ENCODE measurements around the gene BHLHE23.

BHLHE23 gene

DNA sequence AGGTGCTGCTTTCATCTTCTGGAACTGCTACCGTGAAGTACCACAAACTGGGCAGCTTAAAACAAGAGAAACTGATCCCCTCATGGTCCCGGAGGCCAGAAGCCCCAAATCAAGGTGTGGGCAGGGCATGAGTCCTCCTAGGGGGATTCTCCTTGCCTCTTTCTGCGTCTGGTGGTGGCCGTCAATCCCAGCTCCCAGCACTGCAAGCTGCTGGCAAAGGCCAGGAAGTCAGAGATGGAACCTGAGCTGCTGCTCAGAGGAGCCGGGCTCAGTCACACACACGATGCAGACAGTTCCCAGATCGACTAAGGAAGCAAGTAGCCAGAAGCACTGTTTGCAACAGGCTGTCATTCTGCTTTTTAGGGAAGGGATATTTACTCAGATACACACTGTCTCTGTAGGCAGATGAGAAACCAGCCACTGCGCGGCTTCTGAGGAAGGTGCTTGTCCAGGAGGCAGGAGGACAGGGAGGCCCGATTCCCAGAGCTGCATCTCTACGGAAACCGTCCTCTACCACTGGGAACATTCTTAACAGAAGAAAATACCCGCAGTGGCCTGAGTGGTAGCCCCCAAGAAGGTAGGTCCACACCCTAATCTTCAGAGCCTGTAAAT is 15.5 kb downstream of the BHLHE23 start:
- no peak for DNase-seq (ENCODE audit: low read depth in 2 of 2)

DNA sequence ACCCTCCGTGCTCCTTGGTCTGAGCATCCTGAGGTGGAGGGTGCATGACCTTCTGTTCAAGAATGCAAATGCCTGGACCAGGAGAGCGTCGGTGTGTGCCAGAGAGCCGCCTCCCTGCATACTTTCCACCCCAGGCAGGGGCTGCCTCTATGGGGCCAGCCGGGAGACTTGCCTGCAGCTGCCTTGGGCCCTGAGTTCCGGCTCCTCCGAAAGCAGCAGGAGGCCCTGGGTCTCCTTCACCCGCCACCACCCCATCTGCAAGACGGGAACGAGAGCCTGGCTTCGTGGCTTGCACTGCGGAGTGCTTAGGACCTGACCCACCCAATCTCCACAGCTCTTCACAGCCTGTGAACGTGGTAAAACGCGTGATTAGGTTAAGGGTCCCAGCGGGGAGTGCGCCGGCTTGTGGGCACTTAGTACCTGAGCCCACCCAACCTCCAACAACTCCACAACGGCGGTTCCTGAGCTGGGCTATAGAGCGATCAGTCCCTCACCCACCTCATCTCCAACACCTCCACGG is 16.4 kb downstream of the BHLHE23 start:
- DNase-seq (ENCODE audit: low read depth in 2 of 2): no peak

DNA sequence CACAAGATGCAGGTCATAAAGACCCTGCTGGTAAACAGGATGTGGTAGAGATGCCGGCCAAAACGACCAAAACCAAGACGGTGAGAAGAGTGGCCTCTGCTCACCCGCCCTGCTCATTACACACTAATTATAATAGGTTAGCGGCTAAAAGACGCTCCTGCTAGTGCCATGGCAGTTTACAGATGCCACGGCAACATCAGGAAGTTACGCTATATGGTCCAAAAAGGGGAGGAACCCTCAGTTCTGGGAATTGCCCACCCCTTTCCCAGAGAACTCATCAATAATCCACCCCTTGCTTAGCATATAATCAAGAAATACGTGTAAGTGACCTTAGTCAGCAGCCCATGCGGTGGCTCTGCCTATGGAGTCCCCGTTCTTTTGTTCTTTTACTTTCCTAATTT is 17.6 kb downstream of the BHLHE23 start:
- no peak for DNase-seq (ENCODE audit: low read depth in 2 of 2)

DNA sequence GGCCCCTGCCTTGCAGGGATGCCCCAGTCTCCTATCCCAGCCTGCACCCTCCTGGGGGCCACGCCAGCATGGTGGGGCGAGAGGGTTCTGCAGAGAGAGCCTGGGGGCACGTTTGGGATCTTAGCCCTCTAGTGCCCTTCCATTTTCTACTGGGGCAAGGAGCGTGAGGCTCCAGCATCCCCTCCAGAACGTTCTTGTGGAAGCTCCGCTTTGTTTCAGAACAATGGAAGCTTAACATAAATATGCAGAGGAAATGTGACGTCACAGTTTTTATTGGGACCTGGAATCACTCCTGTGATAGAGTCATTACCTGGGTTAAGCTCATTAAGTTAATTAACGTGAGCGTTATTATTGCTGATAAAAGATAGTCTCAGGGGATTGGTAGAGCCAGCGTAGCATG is 19.6 kb downstream of the BHLHE23 start:
- DNase-seq (ENCODE audit: low read depth in 2 of 2): no peak

DNA sequence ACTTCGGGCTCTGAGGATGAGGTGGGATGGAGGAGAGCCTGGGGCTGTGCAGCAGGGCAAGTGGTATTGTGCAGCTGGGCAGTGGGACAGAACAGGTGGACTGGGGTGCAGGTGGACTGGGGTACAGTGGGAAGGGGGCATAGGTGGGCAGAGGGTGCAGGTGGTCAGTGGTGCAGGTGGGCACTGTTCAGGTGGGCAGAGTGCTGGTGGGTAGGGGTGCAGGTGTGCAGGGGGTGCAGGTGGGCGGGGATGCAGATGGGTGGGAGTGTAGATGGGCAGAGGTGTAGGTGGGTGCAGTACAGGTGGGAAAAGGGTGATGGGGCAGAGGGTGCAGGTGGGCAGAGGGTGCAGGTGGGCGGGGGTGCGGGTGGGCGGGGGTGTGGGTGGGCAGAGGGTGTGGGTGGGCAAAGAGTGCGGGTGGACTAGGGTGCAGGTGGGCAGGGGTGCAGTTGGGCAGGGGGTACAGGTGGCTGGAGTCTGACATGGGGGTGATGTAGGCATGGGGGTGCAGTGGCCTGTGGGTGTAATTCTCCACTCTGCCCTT is 20.4 kb downstream of the BHLHE23 start:
- DNase-seq (ENCODE audit: low read depth in 2 of 2): no peak

DNA sequence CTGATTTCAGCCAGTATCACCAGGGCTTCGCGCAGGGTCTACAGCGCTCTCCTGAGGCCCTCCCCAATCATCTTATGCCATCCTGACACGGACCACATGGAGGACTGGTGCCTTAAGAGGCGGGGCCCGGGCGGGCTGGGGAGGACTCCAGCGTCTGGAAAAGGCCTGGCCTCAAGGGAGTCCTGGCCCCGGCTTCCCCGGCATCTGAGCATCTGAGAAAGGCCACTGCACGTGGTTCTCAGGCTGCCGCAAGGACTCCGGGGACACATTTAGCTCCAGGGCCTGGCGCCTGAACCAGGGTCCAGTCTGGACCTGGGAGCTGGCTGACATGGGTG is 21.4 kb downstream of the BHLHE23 start:
- DNase-seq (ENCODE audit: low read depth in 2 of 2): no peak

DNA sequence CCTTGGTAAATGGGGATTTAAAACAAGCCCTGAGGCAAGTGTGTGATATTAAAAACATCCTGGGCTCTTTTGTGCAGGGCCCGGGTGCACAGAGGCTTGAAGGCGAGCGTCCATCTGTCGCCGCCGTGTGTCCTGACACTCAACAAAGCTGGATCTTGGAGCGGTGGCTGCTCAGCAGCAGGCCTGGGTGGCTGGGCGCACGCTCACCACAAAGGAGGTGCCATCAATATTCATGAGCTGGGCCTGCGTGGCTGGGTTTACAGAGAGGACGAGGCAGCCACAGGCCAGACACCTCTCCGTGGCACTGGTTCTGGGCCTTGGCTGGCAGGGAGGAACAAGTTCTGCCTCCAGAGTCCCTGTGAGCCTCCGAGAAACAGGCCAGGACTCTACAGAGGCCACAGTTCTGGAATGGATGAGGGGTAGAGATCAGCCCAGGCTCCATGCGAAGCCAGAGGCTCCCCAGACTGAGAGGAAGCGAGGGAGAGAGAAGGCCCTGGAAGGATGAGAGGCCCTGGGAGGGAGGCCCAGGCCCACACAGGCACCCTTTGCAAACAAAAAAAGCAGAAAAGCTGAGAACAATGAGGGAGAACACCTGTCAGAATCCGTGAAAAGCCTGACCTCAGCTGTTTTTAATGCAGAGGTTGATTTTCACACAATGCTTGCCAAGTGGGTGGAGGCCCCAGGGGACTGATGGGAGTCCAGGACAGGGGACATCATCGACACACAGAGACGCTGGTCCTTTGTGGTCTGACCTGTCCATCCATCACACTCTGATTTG is 21.9 kb downstream of the BHLHE23 start:
- DNase-seq (ENCODE audit: low read depth in 2 of 2): no peak

DNA sequence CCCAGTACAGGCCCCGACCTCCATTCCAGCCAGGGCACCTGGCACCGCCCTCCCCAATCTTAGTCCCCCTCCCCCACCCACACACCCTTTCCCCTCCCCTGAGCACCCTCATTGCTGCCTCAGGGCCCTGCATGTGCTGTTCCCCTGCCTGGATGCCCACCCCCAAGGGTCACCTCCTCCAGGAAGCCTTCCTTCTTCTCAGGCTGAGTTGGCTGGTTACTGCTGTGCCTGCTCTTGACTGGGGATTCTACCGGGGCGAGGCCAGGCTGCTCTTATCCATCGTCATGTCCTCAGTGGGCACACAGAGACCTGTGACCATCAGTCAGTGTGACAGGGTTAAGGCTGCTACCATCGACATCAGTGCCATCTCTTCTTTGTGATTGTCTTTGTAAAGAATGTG is 23.6 kb downstream of the BHLHE23 start:
- DNase-seq (ENCODE audit: low read depth in 2 of 2): no peak

DNA sequence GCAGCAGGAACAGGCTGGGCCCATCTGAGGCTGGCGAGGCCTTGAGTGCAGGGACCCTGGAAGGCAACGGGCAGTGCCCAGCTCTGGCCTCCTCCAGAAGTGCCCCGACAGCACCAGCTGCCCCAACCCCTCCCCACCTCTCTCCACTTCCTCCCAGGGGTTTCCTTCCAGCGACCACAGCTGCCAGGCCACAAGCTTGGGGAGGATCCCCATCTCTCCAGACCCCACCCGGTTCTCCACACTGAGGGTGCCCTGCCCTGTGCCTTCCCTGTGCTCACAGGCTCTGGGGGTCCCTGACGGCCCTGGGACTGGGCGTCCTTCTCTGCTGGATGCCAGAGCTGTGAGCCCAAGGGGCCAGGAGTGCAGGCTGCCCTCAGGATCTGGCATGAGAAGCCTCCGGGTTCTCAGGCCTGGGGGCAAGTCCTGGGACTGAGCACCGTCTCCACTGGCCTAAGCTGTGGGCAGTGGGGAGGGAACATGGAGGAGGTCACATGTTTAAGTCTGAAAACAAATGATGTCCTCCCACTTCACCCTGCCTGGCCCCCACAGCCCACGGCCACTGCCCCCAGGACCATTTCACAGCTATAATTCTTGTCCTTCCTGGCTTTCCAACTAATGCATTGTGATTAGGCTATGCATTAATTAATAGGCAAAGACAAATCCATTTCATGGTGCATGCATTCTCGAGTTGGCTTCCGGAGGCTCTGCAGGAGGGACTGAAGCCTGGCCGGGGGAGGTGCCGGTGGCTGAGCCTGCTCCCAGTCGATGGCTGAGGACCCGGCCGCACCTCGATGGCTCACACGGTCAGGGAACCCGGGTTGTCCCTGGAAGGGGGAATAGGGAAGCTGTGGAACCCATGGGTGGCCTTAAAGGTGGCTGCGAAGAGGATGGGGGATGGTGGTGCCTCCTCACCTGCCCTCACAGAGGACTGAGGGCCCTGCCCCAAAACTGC is 24.4 kb downstream of the BHLHE23 start:
- DNase-seq (ENCODE audit: low read depth in 2 of 2): no peak

DNA sequence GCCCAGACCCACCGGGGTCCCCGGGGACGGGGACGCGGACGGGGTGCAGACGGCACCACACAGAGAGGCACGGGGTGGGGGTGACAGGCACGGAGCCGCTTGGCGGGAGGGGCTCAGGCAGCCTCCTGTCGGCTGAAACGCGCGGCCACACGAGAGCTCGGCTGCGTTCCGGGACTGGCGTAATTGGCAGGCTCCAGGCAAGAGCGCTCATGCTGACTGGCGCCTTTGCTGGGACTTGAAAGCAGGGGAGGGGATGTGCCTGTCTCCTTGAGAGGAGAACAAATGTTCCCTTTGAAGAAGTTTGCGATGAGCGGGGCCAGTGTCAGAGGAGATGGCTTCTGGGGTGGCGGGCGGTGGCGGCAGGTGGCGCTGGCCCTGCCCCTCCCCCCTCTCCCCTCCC is 25.8 kb downstream of the BHLHE23 start:
- DNase-seq (ENCODE audit: low read depth in 2 of 2): peak in 1 of 2 donors; percentile 25

DNA sequence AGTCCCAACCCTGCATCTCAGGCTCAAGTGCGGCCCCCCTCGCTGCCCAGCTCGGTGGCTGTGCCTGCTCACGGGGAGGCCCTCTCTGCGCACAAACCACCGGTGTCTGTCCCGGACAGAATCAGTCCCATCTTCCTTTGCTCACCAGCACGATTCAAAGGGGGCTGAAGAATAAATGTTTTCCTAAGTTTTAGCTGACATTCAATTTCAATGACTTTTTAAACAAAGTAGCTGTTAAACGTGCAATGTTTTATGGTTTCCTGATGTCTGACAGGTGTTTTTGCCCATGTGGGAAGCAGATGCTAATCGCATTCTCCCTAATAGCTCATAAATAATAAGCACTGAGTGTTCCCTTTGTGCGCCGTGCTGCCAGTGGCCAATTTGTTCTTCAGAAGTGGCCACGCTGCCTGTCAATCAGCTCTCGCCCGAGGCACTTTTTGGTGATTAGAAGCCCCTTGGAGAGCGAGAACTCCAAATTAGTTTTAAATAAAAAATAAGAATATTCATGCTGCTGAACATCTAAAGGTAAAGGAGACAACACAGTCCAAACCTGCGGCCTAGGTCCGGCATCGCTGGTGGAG is 26.3 kb downstream of the BHLHE23 start:
- DNase-seq (ENCODE audit: low read depth in 2 of 2): no peak

DNA sequence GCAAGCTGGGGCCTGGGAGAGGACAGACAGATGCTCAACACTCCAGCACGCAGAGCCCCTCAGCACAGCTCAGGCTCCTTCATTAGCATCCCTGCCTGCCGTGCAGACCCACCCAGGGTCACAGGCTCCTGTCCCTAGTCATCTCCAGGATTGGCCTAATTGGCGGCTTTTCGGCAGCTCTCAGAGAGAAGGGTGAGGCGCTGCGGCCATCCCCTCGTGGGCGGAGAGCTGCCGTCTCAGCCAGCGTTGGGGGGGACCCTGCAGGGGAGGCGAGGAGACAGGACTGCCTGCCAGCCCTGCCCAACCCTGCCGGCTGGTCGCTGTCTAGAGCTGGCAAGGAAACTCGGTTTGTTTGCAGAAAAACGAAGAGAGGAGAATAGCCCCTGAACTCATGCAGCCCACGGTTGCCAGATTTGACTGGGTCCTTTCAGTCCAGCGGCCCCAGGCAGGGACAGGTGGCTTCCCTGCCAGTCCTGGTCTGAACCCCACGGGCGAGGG is 26.8 kb downstream of the BHLHE23 start:
- no peak for DNase-seq (ENCODE audit: low read depth in 2 of 2)

DNA sequence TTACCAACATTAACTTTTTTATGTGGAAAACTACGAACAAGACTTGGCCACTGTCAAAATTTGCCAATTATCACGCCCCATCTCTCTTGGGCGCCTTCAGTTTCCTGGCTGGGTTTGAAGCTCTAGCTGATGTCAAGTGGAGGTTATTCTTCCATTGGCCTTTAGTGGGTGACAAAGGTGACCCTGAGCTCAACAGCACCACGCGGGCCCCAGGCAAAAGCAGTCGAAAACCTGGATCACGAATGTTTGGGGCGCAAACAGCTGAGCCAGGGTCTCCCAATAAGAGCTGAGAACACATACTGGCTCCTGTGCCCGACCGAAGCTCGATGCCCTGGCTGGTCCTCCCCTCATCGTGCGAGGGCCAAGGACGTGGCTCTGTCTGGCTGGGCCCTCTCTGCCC is 27.5 kb downstream of the BHLHE23 start:
- DNase-seq (ENCODE audit: low read depth in 2 of 2): no peak

DNA sequence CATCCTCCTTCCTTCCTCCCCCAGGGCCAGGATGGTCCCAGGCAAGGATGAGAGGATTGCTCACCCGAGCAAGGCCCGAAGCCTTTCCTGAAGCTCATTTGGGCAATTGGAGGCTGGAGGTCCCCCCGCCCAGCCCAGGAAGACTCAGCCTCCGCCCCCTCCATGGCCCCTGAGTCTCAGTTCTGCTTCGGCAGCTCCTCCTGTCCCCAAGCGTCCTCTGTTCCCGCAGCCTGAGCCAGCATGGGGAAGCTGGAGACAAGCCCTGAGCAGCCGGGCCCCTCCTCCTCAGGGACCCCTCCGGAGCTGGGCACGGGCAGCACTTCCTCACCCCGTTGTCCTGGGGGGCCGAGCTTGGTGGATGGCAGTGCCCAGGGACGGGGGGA is 28.2 kb downstream of the BHLHE23 start:
- no peak for DNase-seq (ENCODE audit: low read depth in 2 of 2)

DNA sequence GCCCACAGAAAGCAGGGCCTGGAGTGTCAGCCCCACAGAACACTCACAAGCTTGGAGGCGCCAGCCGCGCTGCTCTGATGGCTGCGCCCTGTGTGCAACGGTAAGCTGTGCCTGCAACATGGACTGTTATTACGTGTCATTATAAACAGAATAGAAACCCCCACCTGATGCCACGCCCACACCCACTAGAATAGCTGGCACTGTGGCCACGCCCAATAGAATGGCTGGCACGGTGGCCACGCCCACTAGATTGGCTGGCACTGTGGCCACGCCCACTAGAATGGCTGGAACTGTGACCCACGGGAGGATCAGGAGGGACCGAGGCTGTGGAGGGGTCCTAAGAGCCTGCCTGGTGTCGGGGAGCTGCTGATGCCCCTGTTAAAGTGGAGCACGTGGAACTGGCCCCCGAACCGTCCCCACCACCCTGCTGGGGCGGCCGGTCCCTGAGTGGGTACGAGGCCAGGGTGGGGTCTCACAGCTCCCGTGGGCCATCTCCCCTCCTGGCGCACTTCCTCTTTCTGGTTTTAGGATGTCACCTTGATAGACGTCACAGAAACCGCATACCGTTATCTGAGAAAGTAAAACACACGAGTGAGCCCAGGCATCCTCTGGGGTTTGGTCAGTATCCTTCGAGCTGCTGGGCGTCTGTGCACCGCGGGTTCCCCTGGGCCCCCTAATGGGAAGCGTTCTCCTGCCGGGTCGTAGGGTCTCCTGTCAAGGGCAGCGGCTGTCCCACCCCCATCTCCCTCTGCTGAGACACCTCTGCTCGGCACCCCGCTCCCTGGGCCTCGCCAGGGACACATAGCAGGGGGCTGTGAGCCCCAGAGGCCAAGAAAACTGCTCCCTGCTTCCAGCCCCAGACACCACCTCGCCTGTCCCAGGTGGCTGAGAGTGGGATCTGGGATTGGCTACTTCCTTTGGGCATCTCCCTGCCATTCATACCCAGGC is 28.9 kb downstream of the BHLHE23 start:
- peak; percentile 56 to 74 for DNase-seq (ENCODE audit: low read depth in 2 of 2)

DNA sequence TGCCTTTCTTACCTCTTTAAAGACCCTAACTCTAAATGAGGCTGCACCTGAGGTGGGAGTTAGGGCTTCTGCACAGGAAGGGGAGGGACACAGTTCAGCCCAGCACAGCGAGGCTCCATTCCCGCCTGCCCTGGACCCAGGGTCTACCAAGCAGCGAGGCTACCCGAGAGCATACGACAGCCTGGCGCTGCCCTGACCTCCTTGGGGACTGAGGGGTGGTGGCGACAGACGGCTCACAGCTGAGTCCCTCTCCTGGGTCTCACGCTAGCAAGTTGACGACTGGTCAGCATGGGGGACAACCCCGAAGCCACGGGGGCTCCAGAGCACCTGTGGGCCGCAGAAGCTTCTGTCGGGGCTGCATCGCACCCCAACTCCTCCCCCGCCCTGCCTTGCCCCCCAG is 29.9 kb downstream of the BHLHE23 start:
- DNase-seq (ENCODE audit: low read depth in 2 of 2): no peak

DNA sequence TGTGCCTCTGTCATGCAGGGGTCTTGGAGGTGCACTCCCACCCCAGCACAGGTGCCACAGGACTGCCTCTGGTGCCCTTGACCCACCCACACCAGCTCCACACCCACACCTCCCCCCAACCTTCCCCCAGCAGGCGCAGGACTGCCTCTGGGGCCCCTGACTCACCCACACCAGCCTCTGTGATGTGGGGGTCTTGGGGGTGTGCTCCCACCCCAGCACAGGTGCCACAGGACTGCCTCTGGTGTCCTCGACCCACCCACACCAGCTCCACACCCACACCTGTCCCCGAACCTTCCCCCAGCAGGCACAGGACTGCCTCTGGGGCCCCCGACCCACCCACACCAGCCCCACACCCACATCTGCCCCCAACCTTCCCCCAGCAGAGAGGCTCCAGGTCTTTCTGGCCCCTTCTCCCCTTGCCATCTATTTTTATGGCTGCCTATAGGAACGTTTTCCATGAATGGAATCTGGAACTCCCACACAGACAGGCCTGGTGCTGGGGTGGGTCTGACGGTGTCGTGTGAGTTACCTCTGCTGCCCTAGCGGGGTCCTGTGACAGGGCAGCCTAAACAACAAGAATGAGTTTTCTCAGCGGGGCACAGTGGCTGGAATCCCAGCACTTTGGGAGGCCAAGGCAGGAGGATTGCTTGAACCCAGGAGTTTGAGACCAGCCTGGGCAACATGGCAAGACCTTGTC is 30.8 kb downstream of the BHLHE23 start:
- DNase-seq (ENCODE audit: low read depth in 2 of 2): no peak

DNA sequence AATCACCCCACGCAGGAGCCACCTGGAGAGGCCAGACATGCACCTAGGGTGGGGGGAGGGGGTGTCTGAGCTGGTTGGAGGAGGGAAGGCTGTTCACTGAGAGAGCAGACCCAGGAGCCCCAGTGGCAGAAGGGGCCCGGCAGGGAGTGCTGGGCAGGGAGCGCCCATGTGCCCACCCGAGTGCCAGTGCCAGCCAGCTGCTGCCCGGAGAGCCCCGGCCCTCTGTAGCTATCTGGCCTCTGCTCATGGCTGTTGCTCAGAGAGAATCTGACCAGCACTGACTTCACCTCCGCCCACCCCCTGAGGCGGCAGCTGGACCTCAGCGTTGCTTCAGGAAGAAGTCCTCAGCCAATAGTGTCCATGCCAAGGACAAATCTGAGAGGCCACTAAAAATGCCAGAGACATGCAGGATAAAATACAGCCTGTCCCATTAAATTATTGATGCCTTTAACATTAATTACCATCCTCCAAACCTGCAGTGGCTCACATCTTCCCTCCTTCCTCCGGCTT is 31.5 kb downstream of the BHLHE23 start:
- no peak for DNase-seq (ENCODE audit: low read depth in 2 of 2)
